CD4-positive, alpha-beta T cell treated with Interleukin-1 beta for 1 hour (primary cell): ENCODE results near the gene SGCD.
"Not testable (repeated sequence)": the region's sequence is repeated elsewhere in the genome, so short reads cannot be mapped to it uniquely, and the experiment has no call there.

ENCODE experiments used
- DNase-seq, 2 donors: peaks; one replicate each; pipeline ENCODE4 v3.0.0-alpha.2; 2020 to 2022

Gene SGCD

DNA sequence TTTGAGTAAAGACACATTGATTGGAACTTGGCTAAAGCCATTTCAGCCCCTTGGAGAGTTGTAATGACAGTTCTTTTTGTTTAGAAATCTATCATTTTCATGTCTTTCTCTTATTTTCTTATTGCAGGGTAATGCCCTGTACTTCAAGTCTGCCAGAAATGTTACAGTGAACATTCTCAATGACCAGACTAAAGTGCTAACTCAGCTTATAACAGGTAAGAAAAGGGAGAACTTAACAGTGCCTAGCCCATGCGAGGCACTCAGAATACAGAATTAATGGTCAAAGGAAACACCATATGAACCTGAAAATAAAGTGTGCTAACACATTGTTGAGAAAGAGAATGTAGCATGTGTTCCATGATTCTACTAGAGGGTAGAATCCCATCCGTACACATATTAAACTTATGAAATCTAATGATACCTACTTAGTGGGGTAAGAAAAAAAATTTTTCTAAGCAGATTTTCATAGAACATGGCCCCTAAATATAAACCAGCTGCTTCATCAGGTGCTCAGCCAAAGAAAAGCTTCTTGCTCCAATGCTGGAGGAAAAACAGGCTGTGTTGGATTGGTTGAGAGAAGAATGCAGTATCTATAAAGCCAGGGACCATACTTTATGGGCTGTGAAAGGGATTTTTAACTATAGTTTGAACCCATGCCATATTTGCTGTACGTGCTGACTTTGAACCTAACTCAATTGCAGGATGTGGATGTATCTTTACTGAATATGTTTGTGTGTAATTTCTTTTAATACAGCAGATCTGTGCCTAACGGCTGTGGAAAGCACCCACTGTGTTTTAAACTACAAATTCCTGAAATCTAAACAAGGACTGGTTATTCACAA, 262.4 kb downstream of the SGCD start:
- no peak for DNase-seq

GRCh38 chr5:156589946-156590216, 262.9 kb downstream of the SGCD start:
- DNase-seq = no peak

GRCh38 chr5:156590978-156591377, 264.0 kb downstream of the SGCD start:
- DNase-seq = no peak

- DNase-seq = no peak
Measured at GRCh38 chr5:156591631-156592030, 264.7 kb downstream of the SGCD start.

DNA sequence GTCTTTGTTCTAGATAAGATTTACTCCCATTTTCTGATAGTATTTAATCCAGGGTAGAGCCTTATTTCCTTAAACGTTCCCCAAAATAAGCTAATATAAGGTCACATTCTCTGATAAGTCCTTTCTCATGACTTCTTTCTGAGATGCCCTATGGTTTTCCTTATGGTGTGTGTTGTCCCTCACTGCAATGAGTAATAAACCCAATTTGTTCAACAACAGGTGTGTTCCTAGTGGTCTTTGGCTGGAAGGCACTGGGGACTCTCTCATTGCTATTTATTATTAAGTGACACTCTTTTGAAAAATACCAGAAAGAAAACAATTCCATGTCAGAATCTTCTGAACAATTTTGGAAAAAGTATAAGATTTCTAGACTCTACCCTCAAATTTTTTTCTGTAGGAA, 266.6 kb downstream of the SGCD start:
- no peak for DNase-seq

DNA sequence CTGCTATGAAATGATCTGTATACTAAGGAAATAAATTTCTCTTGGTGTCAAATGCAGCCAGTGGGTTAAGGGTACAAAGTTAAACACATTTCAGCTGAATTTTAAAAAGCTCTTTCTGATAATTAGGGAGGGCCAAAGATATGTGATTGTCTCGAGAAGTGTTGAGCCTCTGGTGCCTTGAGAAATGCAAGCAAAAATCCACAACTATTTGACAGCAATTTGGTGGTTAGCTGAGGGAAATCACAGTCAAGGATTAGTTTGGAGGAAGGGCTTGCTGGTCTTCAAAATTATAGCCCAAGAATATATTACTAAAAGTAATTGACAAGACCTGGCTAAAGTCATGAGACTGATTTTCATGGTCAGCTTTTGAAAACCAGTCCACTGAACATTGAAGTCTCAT, 267.4 kb downstream of the SGCD start:
- no peak for DNase-seq

- no peak for DNase-seq
Measured at GRCh38 chr5:156595132-156595787, 268.3 kb downstream of the SGCD start.

DNA sequence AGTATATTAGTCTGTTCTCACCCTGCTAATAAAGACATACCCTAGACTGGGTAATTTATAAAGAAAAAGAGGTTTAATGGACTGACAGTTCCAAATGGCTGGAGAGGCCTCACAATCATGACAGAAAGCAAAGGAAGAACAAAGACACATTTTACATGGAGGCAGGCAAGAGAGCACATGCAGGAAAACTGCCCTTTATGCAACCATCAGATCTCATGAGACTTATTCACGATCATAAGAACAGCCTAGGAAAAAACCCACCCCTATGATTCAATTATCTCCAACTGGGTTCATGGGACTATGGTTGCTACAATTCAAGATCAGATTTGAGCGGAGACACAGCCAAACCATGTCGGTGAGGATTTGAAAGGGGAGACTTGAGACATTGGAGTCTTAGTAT, 270.3 kb downstream of the SGCD start:
- no peak for DNase-seq

DNA sequence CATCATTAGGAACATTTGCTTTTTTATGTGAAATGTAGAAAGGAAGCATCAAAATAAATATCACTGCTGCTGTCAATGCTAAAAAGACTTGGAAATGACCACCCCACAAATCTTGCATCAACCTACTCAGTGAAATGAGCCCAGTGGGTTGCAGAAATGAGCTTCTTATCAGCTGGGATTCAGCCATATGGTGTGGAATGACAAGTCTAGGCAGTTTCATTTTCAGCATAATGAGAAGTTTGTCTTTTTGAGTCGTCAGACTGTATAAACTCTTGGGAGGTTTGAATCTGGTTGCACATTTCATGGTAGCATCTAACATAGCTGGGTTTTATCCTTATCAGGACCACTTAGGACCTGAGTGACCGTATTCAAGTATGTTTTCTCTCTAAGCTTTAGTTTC, 272.0 kb downstream of the SGCD start:
- DNase-seq = no peak

- not testable (repeated sequence) for DNase-seq
Measured at GRCh38 chr5:156610582-156610981, 283.6 kb downstream of the SGCD start.

DNA sequence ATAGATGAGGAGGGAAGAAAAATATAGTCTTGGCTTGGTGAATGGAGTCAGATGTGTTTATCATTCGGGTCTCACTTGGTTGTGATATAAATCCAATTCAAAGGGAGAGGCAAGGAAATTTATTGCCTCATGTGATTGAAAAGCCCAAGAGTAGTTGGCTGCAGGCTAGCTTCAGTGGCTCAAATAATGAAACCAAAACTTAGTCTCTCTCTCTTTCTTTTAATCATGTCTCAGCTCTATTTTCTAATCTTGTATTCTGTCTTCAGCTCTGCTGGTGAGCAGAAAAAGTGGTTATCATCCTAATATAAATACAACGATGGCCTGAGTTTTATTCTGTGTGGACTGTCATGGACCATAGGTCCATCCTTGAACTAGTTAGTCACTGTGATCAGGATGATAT, 288.9 kb downstream of the SGCD start:
- no peak for DNase-seq

GRCh38 chr5:156617426-156617825, 290.5 kb downstream of the SGCD start:
- DNase-seq = no peak

DNA sequence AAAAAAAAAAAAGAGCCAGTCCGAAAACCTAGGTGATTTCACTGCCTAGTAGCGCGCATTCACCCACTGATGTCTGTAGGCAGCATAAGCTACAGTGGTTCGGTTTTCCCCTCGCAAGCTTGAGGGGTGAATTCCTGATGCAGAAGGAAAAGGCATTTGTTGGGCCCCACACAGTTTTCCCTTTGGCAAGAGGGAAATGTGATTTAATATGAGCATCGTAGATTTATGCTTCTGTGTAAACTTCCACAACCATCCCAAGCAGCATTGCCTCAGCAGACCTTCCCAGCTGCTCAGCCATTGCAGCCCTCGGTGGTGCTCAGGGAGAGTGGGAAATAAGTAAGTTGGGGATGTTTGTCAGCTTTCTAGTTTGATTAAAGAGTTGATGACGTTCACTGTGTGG, 291.6 kb downstream of the SGCD start:
- DNase-seq = no peak

GRCh38 chr5:156621719-156622118, 294.8 kb downstream of the SGCD start:
- no peak for DNase-seq

- no peak for DNase-seq
Measured at GRCh38 chr5:156623381-156624040, 296.5 kb downstream of the SGCD start.

DNA sequence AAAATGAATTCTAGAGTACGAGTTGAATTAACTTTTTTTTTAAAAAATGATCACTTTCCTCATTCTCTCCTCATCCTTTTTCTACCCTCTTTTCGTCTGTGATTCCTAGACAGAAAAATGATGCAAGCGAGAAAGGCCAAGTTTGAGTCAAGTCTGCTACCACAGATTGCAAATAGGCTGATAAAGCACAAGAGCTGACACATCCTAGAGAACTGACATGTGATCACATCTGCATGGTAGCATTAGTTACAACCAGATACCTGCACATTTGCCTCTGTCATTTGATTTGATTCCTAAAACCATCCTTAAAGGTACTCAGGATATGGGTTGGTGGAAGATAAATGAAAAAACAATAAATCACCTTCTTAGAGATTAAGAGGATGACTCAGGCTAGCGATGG, 297.7 kb downstream of the SGCD start:
- no peak for DNase-seq

GRCh38 chr5:156628421-156628820, 301.5 kb downstream of the SGCD start:
- no peak for DNase-seq

DNA sequence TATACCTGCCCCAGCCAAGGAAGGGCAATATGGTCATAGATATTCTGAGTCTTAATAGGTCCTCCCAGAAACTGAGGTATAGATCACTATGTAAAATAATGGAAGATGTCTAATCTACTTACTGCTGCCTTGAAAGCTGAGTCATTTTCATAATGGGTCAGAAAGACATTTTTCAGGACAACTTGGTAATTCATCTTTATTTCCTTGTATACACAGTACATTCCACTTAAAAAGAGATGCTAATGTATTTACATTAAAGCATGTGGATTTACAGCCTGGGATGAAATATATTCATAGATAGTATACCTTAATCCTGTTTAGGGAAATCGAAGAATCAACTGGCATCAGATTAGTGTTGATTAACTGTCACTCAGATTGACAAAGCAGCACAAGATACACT, 304.0 kb downstream of the SGCD start:
- no peak for DNase-seq

DNA sequence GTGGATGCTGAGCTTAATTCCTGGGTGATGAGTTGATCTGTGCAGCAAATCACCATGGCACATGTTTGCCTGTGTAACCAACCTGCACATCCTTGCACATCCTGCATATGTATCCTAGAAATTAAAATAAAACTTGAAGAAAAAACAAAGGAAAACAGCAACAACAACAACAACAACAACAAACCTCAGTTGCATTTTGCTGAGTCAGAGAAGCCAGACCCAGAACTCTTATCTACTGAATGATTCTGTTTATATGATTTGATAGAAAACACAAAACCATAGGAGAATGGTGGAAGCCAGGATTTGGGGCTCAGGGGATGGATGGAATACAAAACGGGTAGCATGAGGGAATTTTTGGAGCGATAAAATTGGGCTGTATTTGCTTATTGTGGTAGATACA, 307.3 kb downstream of the SGCD start:
- no peak for DNase-seq

DNA sequence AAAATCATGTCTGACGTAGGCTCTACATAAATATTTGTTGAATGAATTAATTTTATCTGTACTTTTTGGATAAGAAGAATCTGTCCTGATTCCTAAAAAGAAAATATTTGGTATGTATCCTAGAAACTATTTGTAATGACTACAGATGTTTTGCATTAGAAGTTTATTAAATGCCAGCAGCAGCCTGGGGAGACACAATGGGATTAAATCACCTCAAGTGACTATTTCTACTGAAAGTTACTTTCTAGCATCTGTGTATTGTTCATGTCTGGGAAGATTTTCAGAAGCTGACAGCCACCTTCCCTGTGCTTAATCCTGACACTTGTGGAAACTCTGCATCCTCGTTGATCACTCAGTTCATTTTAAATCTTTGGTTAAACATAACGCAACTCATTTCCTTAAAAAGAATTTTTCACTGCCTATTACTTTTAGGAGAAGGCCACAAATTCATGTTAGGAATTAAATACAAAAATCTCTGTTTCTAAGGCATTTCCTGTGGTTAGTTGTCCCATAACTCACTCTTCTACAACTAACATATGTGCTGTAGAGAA, 313.8 kb downstream of the SGCD start:
- no peak for DNase-seq

DNA sequence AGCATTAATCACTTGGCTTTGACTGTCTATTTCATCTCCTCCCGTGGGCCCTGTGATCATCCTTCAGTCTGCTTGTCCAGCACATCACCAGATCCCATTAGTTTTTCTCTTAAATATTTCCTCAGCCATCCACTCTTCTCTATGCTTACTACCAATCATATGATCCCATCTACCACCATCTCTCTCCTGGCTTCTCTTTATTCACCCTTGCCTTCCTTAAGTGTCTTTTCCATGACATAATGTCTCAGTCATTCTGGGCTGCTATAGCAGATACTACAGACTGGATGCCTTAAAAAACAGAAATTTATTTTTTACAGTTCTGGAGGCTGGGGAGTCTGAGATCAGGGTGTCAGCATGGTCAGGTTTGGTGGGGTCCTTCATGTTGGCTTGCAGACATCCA, 314.7 kb downstream of the SGCD start:
- DNase-seq = no peak

GRCh38 chr5:156647034-156647451, 320.1 kb downstream of the SGCD start:
- DNase-seq = no peak

DNA sequence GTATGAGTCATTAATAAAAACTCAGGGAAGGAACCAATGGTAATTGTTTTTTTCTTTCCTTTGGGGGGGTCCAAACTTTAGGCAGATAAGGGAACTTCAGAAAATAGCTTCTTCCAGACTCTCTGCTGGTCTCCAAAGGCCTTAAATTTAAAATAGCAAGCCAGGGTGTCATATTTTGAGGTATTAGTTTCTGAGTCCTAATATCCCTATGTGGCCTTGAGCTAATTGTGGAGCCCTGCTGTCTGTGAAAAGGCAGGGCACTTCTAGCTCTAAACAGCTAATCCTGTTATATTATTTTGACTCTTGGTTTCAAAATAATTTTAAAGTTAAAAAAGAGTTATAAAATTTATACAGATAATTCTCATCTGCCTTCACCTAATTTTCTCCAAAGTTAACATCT, 327.5 kb downstream of the SGCD start:
- no peak for DNase-seq

DNA sequence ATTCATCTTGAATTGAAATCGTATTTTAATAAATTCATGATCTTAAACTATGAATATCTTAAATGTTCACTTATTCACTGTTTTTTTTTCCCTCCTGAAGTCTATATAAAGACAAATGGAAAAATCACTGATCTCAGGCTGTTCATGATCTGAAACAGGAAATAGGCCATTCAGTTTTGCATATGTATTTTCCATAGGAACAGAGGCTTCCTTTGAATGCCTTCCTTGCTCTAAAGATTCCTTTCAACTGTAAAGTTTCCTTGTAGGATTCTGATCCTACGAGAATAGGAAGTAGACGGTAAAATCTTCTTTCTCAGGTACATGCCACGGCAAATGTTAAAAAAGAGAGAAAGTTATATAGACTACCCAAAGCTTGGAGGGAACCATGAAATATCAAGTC, 328.8 kb downstream of the SGCD start:
- no peak for DNase-seq
